ENCODE measurements around the gene FOXA1.

The FOXA1 gene

DNA sequence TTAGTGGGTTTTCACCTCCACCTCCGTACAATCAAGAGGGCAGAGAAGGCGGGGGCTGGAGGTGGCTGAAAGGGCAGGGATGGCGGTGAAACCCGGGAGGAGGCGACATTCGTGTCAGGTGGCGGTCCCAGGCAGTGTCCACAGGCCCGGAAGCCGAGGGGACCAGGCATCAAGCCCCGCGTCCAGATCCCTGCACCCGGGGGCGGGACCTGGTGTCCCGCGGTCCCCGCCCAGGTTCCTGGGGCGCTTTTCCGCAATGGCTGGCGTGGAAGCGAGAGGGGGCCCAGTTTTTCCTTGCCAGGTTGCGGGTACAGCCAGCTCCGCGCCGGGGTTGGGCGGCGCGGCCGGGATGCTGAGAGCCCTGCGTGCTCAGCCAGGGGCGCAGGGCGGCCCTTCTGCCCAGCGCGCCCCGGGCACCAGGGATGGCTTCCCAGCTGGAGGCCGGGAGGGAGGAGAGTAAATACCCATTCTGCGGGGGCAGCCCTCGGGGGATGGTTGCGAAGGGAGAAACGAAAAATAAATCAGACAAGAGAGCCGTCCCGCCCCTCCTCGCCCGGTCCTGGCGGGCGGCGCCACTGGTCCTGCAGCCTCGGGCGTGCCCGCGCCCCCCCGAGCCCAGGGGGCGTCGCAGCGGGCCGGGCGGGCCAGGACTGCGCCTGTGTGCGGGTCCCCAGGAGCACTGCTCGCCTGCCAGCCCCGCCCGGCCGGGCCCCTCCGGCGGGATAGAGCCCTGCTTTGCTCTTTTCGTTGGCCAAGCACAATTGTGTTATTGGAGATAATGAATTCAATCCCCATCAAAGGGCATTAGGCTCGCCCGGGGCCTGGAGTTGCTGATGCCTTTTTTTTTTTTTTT, 11.5 kb downstream of the FOXA1 start (continued):
- TF ChIP-seq ZFP41 (tag by site-specific recombination; IDR thresholded peaks at IDR 0.05; ENCODE audit: borderline replicate concordance) (no peak), ZNF24 (tag by site-specific recombination; IDR thresholded peaks at IDR 0.05) (no peak), ZNF23 (tag by site-specific recombination; IDR thresholded peaks at IDR 0.05; ENCODE audit: borderline replicate concordance) (no peak), ZFP3 (tag by site-specific recombination; IDR thresholded peaks at IDR 0.05; ENCODE audit: low read depth) (no peak), ZIC2 (tag by site-specific recombination; IDR thresholded peaks at IDR 0.05) (peak; percentile 95), ZNF248 (tag by site-specific recombination; IDR thresholded peaks at IDR 0.05) (no peak), ZNF548 (tag by site-specific recombination; IDR thresholded peaks at IDR 0.05) (no peak), ZSCAN16 (tag by site-specific recombination; IDR thresholded peaks at IDR 0.05) (no peak), ZXDB (tag by site-specific recombination; IDR thresholded peaks at IDR 0.05) (peak; percentile 76), ZNF560 (tag by site-specific recombination; IDR thresholded peaks at IDR 0.05; ENCODE audit: borderline replicate concordance) (no peak), ZBTB20 (tag by site-specific recombination; IDR thresholded peaks at IDR 0.05) (peak; percentile 95), SCRT2 (tag by site-specific recombination; IDR thresholded peaks at IDR 0.05) (no peak), ZNF214 (tag by site-specific recombination; IDR thresholded peaks at IDR 0.05; ENCODE audit: borderline replicate concordance) (no peak), ZNF223 (tag by site-specific recombination; IDR thresholded peaks at IDR 0.05) (no peak), ZNF596 (tag by site-specific recombination; IDR thresholded peaks at IDR 0.05) (peak; percentile 27; the same call in 1 of the 2 replicates), ZNF274 (IDR thresholded peaks at IDR 0.05; ENCODE audit: low read length) (no peak), ZNF274 (tag by site-specific recombination; IDR thresholded peaks at IDR 0.05; ENCODE audit: borderline replicate concordance) (no peak), WT1 (tag by site-specific recombination; IDR thresholded peaks at IDR 0.05) (peak; percentile 36; the same call in 1 of the 2 replicates)
- TF ChIP-seq, protein P1, sequence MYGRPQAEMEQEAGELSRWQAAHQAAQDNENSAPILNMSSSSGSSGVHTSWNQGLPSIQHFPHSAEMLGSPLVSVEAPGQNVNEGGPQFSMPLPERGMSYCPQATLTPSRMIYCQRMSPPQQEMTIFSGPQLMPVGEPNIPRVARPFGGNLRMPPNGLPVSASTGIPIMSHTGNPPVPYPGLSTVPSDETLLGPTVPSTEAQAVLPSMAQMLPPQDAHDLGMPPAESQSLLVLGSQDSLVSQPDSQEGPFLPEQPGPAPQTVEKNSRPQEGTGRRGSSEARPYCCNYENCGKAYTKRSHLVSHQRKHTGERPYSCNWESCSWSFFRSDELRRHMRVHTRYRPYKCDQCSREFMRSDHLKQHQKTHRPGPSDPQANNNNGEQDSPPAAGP (tag by site-specific recombination; IDR thresholded peaks at IDR 0.05): 0 out of 2 replicates have a peak, but pooled peaks have one; percentile 41
- TF ChIP-seq, protein P2, sequence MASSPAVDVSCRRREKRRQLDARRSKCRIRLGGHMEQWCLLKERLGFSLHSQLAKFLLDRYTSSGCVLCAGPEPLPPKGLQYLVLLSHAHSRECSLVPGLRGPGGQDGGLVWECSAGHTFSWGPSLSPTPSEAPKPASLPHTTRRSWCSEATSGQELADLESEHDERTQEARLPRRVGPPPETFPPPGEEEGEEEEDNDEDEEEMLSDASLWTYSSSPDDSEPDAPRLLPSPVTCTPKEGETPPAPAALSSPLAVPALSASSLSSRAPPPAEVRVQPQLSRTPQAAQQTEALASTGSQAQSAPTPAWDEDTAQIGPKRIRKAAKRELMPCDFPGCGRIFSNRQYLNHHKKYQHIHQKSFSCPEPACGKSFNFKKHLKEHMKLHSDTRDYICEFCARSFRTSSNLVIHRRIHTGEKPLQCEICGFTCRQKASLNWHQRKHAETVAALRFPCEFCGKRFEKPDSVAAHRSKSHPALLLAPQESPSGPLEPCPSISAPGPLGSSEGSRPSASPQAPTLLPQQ (tag by site-specific recombination; IDR thresholded peaks at IDR 0.05): peak; percentile 70
- TF ChIP-seq, protein P3, sequence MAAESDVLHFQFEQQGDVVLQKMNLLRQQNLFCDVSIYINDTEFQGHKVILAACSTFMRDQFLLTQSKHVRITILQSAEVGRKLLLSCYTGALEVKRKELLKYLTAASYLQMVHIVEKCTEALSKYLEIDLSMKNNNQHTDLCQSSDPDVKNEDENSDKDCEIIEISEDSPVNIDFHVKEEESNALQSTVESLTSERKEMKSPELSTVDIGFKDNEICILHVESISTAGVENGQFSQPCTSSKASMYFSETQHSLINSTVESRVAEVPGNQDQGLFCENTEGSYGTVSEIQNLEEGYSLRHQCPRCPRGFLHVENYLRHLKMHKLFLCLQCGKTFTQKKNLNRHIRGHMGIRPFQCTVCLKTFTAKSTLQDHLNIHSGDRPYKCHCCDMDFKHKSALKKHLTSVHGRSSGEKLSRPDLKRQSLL (tag by site-specific recombination; IDR thresholded peaks at IDR 0.05): no peak
- TF ChIP-seq, protein P4, sequence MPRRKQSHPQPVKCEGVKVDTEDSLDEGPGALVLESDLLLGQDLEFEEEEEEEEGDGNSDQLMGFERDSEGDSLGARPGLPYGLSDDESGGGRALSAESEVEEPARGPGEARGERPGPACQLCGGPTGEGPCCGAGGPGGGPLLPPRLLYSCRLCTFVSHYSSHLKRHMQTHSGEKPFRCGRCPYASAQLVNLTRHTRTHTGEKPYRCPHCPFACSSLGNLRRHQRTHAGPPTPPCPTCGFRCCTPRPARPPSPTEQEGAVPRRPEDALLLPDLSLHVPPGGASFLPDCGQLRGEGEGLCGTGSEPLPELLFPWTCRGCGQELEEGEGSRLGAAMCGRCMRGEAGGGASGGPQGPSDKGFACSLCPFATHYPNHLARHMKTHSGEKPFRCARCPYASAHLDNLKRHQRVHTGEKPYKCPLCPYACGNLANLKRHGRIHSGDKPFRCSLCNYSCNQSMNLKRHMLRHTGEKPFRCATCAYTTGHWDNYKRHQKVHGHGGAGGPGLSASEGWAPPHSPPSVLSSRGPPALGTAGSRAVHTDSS (tag by site-specific recombination; IDR thresholded peaks at IDR 0.05): no peak
- TF ChIP-seq, protein P5, sequence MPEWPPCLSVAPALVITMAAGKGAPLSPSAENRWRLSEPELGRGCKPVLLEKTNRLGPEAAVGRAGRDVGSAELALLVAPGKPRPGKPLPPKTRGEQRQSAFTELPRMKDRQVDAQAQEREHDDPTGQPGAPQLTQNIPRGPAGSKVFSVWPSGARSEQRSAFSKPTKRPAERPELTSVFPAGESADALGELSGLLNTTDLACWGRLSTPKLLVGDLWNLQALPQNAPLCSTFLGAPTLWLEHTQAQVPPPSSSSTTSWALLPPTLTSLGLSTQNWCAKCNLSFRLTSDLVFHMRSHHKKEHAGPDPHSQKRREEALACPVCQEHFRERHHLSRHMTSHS (tag by site-specific recombination; IDR thresholded peaks at IDR 0.05): no peak
- TF ChIP-seq, protein P6, sequence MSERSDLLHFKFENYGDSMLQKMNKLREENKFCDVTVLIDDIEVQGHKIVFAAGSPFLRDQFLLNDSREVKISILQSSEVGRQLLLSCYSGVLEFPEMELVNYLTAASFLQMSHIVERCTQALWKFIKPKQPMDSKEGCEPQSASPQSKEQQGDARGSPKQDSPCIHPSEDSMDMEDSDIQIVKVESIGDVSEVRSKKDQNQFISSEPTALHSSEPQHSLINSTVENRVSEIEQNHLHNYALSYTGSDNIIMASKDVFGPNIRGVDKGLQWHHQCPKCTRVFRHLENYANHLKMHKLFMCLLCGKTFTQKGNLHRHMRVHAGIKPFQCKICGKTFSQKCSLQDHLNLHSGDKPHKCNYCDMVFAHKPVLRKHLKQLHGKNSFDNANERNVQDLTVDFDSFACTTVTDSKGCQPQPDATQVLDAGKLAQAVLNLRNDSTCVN (tag by site-specific recombination; optimal IDR thresholded peaks at IDR 0.05): peak; percentile 88
- TF ChIP-seq, protein P7, sequence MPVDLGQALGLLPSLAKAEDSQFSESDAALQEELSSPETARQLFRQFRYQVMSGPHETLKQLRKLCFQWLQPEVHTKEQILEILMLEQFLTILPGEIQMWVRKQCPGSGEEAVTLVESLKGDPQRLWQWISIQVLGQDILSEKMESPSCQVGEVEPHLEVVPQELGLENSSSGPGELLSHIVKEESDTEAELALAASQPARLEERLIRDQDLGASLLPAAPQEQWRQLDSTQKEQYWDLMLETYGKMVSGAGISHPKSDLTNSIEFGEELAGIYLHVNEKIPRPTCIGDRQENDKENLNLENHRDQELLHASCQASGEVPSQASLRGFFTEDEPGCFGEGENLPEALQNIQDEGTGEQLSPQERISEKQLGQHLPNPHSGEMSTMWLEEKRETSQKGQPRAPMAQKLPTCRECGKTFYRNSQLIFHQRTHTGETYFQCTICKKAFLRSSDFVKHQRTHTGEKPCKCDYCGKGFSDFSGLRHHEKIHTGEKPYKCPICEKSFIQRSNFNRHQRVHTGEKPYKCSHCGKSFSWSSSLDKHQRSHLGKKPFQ (tag by site-specific recombination; IDR thresholded peaks at IDR 0.05): no peak
